GM21528 (cell line): ENCODE results near the gene MAGI2.

Source experiments
- ATAC-seq: cut with Tn5 transposase; IDR thresholded peaks from one replicate; pipeline ENCODE4 v1.9.1; 2021; ENCODE audit warnings: mild to moderate bottlenecking, moderate library complexity; ENCODE audit not compliant: unreplicated experiment, low FRiP score

MAGI2 gene

GRCh38 chr7:78703391-78703790, 750.1 kb downstream of the MAGI2 start:
- no peak for ATAC-seq

GRCh38 chr7:78702770-78703169, 750.7 kb downstream of the MAGI2 start:
- ATAC-seq = no peak

- no peak for ATAC-seq
These were observed 757.6 kb downstream of the MAGI2 start for GRCh38 chr7:78695826-78696225.

- no peak for ATAC-seq
These were observed 761.9 kb downstream of the MAGI2 start for GRCh38 chr7:78691584-78691983.

GRCh38 chr7:78690174-78690573, 763.3 kb downstream of the MAGI2 start:
- ATAC-seq = no peak

- no peak for ATAC-seq
These were observed 765.1 kb downstream of the MAGI2 start for GRCh38 chr7:78688376-78688775.

GRCh38 chr7:78686189-78686588, 767.3 kb downstream of the MAGI2 start:
- no peak for ATAC-seq

GRCh38 chr7:78684201-78684600, 769.3 kb downstream of the MAGI2 start:
- no peak for ATAC-seq

GRCh38 chr7:78683566-78683965, 769.9 kb downstream of the MAGI2 start:
- no peak for ATAC-seq

- no peak for ATAC-seq
These were observed 774.2 kb downstream of the MAGI2 start for GRCh38 chr7:78679112-78679876.

GRCh38 chr7:78677391-78677790, 776.1 kb downstream of the MAGI2 start:
- no peak for ATAC-seq

- ATAC-seq = no peak
These were observed 778.0 kb downstream of the MAGI2 start for GRCh38 chr7:78675511-78675910.

- ATAC-seq = no peak
These were observed 780.2 kb downstream of the MAGI2 start for GRCh38 chr7:78673272-78673671.

- no peak for ATAC-seq
These were observed 790.5 kb downstream of the MAGI2 start for GRCh38 chr7:78662939-78663338.

GRCh38 chr7:78649976-78650375, 803.5 kb downstream of the MAGI2 start:
- no peak for ATAC-seq

- no peak for ATAC-seq
These were observed 804.2 kb downstream of the MAGI2 start for GRCh38 chr7:78649236-78649635.

- no peak for ATAC-seq
These were observed 810.7 kb downstream of the MAGI2 start for GRCh38 chr7:78642751-78643150.

GRCh38 chr7:78638364-78638763, 815.1 kb downstream of the MAGI2 start:
- no peak for ATAC-seq

GRCh38 chr7:78636727-78637126, 816.7 kb downstream of the MAGI2 start:
- no peak for ATAC-seq

- ATAC-seq = no peak
These were observed 818.3 kb downstream of the MAGI2 start for GRCh38 chr7:78635026-78635793.

- ATAC-seq = no peak
These were observed 819.4 kb downstream of the MAGI2 start for GRCh38 chr7:78634093-78634492.

GRCh38 chr7:78620920-78621319, 832.5 kb downstream of the MAGI2 start:
- no peak for ATAC-seq
